Measurements from ENCODE around the gene TMBIM6. TPM values are rescaled to one million over a fixed set of nuclear protein-coding genes. Genes with fewer than 3 reads are reported as not detected.

Gene TMBIM6
- polyA plus RNA-seq, 1 of the 3 experiments (the other 2 are of a cell fraction) = 290 TPM

DNA sequence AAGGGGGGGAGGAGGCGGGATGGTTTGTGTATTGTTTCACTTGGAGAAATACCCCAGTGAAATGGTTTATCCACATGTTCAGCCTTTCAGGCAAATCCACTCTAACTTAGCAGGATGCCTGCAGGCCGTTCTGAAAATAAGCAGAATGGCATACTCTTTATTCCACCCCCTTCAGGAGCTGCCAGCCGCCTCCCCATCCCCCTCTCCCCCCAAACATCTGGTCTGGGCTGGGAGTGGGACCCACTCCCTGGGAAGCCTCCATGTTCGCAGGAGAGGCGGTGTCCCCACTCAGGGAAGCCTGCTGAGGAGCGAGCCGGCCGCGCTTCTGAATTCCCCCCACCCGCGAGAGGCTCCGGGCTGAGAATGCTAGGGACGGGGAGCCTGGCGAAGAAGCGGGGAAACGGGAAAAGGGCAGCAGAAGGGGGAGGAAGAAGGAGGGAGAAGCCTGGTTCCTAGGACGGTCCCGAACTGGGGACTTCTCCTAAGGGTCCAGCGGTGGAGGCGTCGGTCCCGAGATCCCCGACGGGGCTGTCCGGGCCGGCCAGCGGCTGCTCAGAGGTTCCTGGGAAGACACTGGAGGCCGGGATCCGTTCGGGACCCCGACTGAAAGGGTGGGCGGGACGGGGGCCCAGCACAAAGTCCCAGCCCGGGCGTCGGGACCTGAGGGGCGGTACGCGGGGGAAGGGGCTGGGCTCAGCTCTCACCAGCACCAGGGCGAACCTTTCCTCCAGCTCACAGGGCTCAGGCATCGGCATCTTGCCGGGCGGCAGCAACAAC lies 34.8 kb upstream of the TMBIM6 start:
- Histone ChIP-seq H3K4me2 (peak overlapping the region; percentile 90), H3K9me3 (no peaks in the 10 kb centered on the region), H3K9ac (peak overlapping the region; percentile 92), H4K20me1 (ENCODE audit: insufficient read depth) (peaks cover 18% of the 10 kb centered on the region), H3K9me2 (no peaks in the 10 kb centered on the region), H3F3A (replicated peaks; ENCODE audit: insufficient read depth) (peaks cover 28% of the 10 kb centered on the region), H3K4me3 (ENCODE audit: low read depth in 2 of 2, low read length in 1 of 2) (peak overlapping the region; percentile 83 to 96), H3K27me3 (ENCODE audit: insufficient read depth) (no peaks in the 10 kb centered on the region), H3K4me1 (ENCODE audit: control insufficient read depth in 1 of 2, insufficient read depth in 2 of 2, low read depth in 1 of 2, low read length in 1 of 2) (peaks cover 25 to 29% of the 10 kb centered on the region in 2 experiments; a peak in 3 of 4 replicates), H3K36me3 (replicated peaks in 1 of 2; ENCODE audit: control insufficient read depth in 1 of 2, insufficient read depth in 2 of 2, low read length in 1 of 2) (no peaks in the 10 kb centered on the region), H3K79me2 (ENCODE audit: insufficient read depth) (peaks cover 54% of the 10 kb centered on the region), H3K27ac (ENCODE audit: low read depth in 2 of 2, low read length in 1 of 2) (peak overlapping the region; percentile 79 to 88), H2AFZ (ENCODE audit: low read depth) (peak overlapping the region; percentile 69)
- 7% methylated on average over 21 of the region's 43 CpGs for WGBS (ENCODE audit: low lambda C conversion rate)
- ChIA-PET POLR2A (interaction anchor here (0.6 to 2.7 kb wide), 7 partner anchors 10 to 330 kb away, joined by 3 to 20 read pairs (median 5); partner anchors contain the start of gene TMBIM6), CTCF (interaction anchor here (0.5 to 22.7 kb wide), 16 partner anchors 10 to 614 kb away, joined by 3 to 590 read pairs (median 4); partner anchors contain the start of gene TMBIM6)
- no peak for TF ChIP-seq FOXM1 (IDR thresholded peaks at IDR 0.05; ENCODE audit: low read depth)
- TF ChIP-seq, protein P1, sequence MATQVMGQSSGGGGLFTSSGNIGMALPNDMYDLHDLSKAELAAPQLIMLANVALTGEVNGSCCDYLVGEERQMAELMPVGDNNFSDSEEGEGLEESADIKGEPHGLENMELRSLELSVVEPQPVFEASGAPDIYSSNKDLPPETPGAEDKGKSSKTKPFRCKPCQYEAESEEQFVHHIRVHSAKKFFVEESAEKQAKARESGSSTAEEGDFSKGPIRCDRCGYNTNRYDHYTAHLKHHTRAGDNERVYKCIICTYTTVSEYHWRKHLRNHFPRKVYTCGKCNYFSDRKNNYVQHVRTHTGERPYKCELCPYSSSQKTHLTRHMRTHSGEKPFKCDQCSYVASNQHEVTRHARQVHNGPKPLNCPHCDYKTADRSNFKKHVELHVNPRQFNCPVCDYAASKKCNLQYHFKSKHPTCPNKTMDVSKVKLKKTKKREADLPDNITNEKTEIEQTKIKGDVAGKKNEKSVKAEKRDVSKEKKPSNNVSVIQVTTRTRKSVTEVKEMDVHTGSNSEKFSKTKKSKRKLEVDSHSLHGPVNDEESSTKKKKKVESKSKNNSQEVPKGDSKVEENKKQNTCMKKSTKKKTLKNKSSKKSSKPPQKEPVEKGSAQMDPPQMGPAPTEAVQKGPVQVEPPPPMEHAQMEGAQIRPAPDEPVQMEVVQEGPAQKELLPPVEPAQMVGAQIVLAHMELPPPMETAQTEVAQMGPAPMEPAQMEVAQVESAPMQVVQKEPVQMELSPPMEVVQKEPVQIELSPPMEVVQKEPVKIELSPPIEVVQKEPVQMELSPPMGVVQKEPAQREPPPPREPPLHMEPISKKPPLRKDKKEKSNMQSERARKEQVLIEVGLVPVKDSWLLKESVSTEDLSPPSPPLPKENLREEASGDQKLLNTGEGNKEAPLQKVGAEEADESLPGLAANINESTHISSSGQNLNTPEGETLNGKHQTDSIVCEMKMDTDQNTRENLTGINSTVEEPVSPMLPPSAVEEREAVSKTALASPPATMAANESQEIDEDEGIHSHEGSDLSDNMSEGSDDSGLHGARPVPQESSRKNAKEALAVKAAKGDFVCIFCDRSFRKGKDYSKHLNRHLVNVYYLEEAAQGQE (IDR thresholded peaks at IDR 0.05; ENCODE audit: low read depth, low read length) = no peak
- peak; percentile 60 for TF ChIP-seq CHD2 (IDR thresholded peaks at IDR 0.05; ENCODE audit: low read length, partially characterized antibody)
- TF ChIP-seq USF1 (IDR thresholded peaks at IDR 0.05; ENCODE audit: borderline replicate concordance, low read depth) = no peak
- peak; percentile 14; the same call in 1 of the 2 replicates for TF ChIP-seq RAD21 (IDR thresholded peaks at IDR 0.05; ENCODE audit: low read length)
- peak; percentile 19; the same call in 1 of the 2 replicates for TF ChIP-seq TAF1 (IDR thresholded peaks at IDR 0.05; ENCODE audit: borderline replicate concordance, low read depth, low read length)
- TF ChIP-seq EP300 (IDR thresholded peaks at IDR 0.05; ENCODE audit: borderline replicate concordance in 1 of 2, low read depth in 1 of 2, low read length in 1 of 2) = no peak
- TF ChIP-seq, protein P2, sequence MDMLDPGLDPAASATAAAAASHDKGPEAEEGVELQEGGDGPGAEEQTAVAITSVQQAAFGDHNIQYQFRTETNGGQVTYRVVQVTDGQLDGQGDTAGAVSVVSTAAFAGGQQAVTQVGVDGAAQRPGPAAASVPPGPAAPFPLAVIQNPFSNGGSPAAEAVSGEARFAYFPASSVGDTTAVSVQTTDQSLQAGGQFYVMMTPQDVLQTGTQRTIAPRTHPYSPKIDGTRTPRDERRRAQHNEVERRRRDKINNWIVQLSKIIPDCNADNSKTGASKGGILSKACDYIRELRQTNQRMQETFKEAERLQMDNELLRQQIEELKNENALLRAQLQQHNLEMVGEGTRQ (IDR thresholded peaks at IDR 0.05; ENCODE audit: borderline replicate concordance, low read depth, low read length) = no peak
- no peak for TF ChIP-seq TEAD4 (IDR thresholded peaks at IDR 0.05; ENCODE audit: borderline replicate concordance, insufficient read depth)
- TF ChIP-seq TCF12 (IDR thresholded peaks at IDR 0.05) = 0 out of 2 replicates have a peak, but pooled peaks have one; percentile 6
- TF ChIP-seq, protein P3, sequence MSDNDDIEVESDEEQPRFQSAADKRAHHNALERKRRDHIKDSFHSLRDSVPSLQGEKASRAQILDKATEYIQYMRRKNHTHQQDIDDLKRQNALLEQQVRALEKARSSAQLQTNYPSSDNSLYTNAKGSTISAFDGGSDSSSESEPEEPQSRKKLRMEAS (IDR thresholded peaks at IDR 0.05; ENCODE audit: low read depth) = peak; percentile 21; the same call in 1 of the 2 replicates
- peak; percentile 31; the same call in 1 of the 2 replicates for TF ChIP-seq MXI1 (IDR thresholded peaks at IDR 0.05; ENCODE audit: low read depth, low read length)
- TF ChIP-seq RCOR1 (IDR thresholded peaks at IDR 0.05; ENCODE audit: low read length) = no peak
- no peak for TF ChIP-seq SIN3A (IDR thresholded peaks at IDR 0.05; ENCODE audit: borderline replicate concordance, low read depth, low read length)
- no peak for TF ChIP-seq NRF1 (IDR thresholded peaks at IDR 0.05; ENCODE audit: low read depth, low read length)
- TF ChIP-seq ELF1 (IDR thresholded peaks at IDR 0.05) = no peak
- peak; percentile 78 for DNase-seq

All from SK-N-SH (cell line).